ENCODE measurements around the gene RNU5B-1.

DNA sequence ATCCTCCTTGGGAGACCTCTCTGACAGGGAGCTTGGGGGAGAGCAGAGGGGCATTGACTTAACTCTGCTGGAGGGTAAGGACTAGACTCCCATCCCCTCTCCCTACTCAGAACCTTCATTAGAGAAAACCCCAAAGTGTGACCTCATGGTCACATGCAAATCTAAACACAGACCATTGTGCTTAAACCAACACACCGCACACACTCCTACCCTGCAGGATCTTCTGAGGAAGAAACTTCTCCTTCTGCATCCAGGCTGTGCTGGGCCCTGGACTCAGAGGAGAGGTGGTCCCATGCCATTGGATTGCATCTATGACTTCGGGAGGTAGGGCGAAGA, 17.0 kb upstream of the RNU5B-1 start:
- TF ChIP-seq EZH2 (IDR thresholded peaks at IDR 0.05; ENCODE audit: borderline replicate concordance, low read depth, low read length, poor library complexity, severe bottlenecking) (no peak), CTCF (conservative IDR thresholded peaks at IDR 0.05; ENCODE audit: low read depth, low read length) (no peak)
